ENCODE data around the gene GBA3. TPM values are rescaled to one million over a fixed set of nuclear protein-coding genes. Genes with fewer than 3 reads are reported as not detected.

The GBA3 gene
- total and polyA plus RNA-seq, 2 donors (not counting 3 experiments of a cell fraction or from before 2014, with no cell fraction given) = not detected

DNA sequence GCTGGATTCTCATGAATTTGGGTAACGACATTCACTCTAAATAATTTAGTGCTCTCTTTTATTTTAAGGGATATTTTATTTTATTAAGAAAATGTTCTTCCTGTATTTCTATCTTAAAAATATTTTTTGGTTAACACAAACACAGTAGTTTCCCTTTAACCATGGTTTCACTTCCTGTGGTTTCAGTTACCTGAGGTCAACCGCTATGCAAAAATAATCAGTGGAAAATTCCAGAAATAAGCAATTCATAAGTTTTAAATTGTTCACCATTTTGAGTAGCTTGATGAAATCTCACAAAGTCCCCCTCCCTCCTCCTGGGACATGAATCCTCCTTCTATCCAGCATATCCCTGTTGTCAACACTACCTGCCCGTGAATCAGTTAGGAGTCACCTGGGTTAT lies 71.4 kb downstream of the GBA3 start:
- Histone ChIP-seq H2AFZ (ENCODE audit: low read depth, low read length) (no peak overlapping the region), H3K4me2 (ENCODE audit: insufficient read depth, low read length) (no peak overlapping the region), H3K4me3 (replicated peaks in 1 of 3; ENCODE audit: insufficient read depth in 1 of 3, low read depth in 1 of 3, low read length in 3 of 3) (no peak overlapping the region), H4K20me1 (replicated peaks; ENCODE audit: control insufficient read depth, extremely low read depth, insufficient read depth, low read length) (no peaks in the 10 kb centered on the region), H3K4me1 (ENCODE audit: control insufficient read depth, extremely low read depth, insufficient read depth, low read length) (no peaks in the 10 kb centered on the region), H3K9ac (replicated peaks; ENCODE audit: extremely low read depth, insufficient read depth, low read length) (no peak overlapping the region), H3K79me2 (ENCODE audit: control insufficient read depth, insufficient read depth, low read length) (no peaks in the 10 kb centered on the region), H3K27ac (ENCODE audit: insufficient read depth, low read depth, low read length) (no peak overlapping the region), H3K9me1 (replicated peaks; ENCODE audit: control insufficient read depth, extremely low read depth, insufficient read depth, low read length) (no peaks in the 10 kb centered on the region), H3K27me3 (ENCODE audit: control insufficient read depth in 2 of 2, insufficient read depth in 2 of 2, low read length in 2 of 2) (no peaks in the 10 kb centered on the region), H3K9me3 (replicated peaks; ENCODE audit: control insufficient read depth, insufficient read depth, low read length) (peaks cover 3% of the 10 kb centered on the region), H3K36me3 (ENCODE audit: control insufficient read depth in 2 of 2, extremely low read depth in 1 of 2, insufficient read depth in 2 of 2, low read length in 2 of 2) (no peaks in the 10 kb centered on the region)
- DNase-seq (ENCODE audit: low read depth, low spot score) = no peak
- intact Hi-C loops (cut with micrococcal nuclease) = no loop called here
- ChIA-PET POLR2A (no interaction called here), CTCF (no interaction called here)
- dilution Hi-C loops (cut with MboI; ENCODE audit: extremely low pct_ligation_motif_present, low sequenced_read_pairs) = no loop called here
- BruUV-seq (replicated peaks) = no TSS peak
- no peak for FAIRE-seq
- TF ChIP-seq, protein P1, sequence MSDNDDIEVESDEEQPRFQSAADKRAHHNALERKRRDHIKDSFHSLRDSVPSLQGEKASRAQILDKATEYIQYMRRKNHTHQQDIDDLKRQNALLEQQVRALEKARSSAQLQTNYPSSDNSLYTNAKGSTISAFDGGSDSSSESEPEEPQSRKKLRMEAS (IDR thresholded peaks at IDR 0.05; ENCODE audit: insufficient read depth, insufficient read length) = no peak
- TF ChIP-seq MYC (IDR thresholded peaks at IDR 0.05; ENCODE audit: low read depth, low read length) (no peak), GATA2 (IDR thresholded peaks at IDR 0.05; ENCODE audit: insufficient read depth, insufficient read length, low read depth, low read length) (no peak), JUN (IDR thresholded peaks at IDR 0.05; ENCODE audit: borderline replicate concordance, insufficient read depth, insufficient read length, low read depth) (no peak), EZH2 (IDR thresholded peaks at IDR 0.05; ENCODE audit: borderline replicate concordance, low read depth, low read length, severe bottlenecking) (no peak)

- TF ChIP-seq FOS (IDR thresholded peaks at IDR 0.05; ENCODE audit: borderline replicate concordance, insufficient read depth, low read length) (no peak), POLR2AphosphoS5 (IDR thresholded peaks at IDR 0.05; ENCODE audit: insufficient read depth, low read depth, low read length) (no peak), POLR2A (IDR thresholded peaks at IDR 0.05; ENCODE audit: low read depth, low read length) (no peak), MYC (IDR thresholded peaks at IDR 0.05; ENCODE audit: low read depth, low read length) (no peak), EZH2 (IDR thresholded peaks at IDR 0.05; ENCODE audit: borderline replicate concordance, low read depth, low read length, severe bottlenecking) (no peak), JUN (IDR thresholded peaks at IDR 0.05; ENCODE audit: borderline replicate concordance, insufficient read depth, insufficient read length, low read depth) (no peak)
- Histone ChIP-seq H3K9me1 (replicated peaks; ENCODE audit: control insufficient read depth, extremely low read depth, insufficient read depth, low read length) (no peaks in the 10 kb centered on the region), H3K4me3 (replicated peaks in 1 of 3; ENCODE audit: insufficient read depth in 1 of 3, low read depth in 1 of 3, low read length in 3 of 3) (no peak overlapping the region), H3K36me3 (ENCODE audit: control insufficient read depth in 2 of 2, extremely low read depth in 1 of 2, insufficient read depth in 2 of 2, low read length in 2 of 2) (no peaks in the 10 kb centered on the region), H3K9ac (replicated peaks; ENCODE audit: extremely low read depth, insufficient read depth, low read length) (no peak overlapping the region), H4K20me1 (replicated peaks; ENCODE audit: control insufficient read depth, extremely low read depth, insufficient read depth, low read length) (no peaks in the 10 kb centered on the region), H3K9me3 (replicated peaks; ENCODE audit: control insufficient read depth, insufficient read depth, low read length) (peaks cover 3% of the 10 kb centered on the region), H2AFZ (ENCODE audit: low read depth, low read length) (no peak overlapping the region), H3K4me2 (ENCODE audit: insufficient read depth, low read length) (no peak overlapping the region), H3K27me3 (ENCODE audit: control insufficient read depth in 2 of 2, insufficient read depth in 2 of 2, low read length in 2 of 2) (no peaks in the 10 kb centered on the region), H3K4me1 (ENCODE audit: control insufficient read depth, extremely low read depth, insufficient read depth, low read length) (no peaks in the 10 kb centered on the region), H3K27ac (ENCODE audit: insufficient read depth, low read depth, low read length) (no peak overlapping the region), H3K79me2 (ENCODE audit: control insufficient read depth, insufficient read depth, low read length) (no peaks in the 10 kb centered on the region)
- no peak for FAIRE-seq
- intact Hi-C loops (cut with micrococcal nuclease) (no loop called here), dilution Hi-C loops (cut with MboI; ENCODE audit: extremely low pct_ligation_motif_present, low sequenced_read_pairs) (no loop called here)
- no TSS peak for BruUV-seq (replicated peaks)
- DNase-seq (ENCODE audit: low read depth, low spot score) = no peak
- ChIA-PET POLR2A (no interaction called here), CTCF (no interaction called here)
Measured at GRCh38 chr4:22766068-22766467, 73.3 kb downstream of the GBA3 start.

All from endothelial cell of umbilical vein (primary cell).